Measurements from ENCODE around the gene PAPPA. TPM values are rescaled to one million over a fixed set of nuclear protein-coding genes. Genes with fewer than 3 reads are reported as not detected.

Gene PAPPA, protein sequence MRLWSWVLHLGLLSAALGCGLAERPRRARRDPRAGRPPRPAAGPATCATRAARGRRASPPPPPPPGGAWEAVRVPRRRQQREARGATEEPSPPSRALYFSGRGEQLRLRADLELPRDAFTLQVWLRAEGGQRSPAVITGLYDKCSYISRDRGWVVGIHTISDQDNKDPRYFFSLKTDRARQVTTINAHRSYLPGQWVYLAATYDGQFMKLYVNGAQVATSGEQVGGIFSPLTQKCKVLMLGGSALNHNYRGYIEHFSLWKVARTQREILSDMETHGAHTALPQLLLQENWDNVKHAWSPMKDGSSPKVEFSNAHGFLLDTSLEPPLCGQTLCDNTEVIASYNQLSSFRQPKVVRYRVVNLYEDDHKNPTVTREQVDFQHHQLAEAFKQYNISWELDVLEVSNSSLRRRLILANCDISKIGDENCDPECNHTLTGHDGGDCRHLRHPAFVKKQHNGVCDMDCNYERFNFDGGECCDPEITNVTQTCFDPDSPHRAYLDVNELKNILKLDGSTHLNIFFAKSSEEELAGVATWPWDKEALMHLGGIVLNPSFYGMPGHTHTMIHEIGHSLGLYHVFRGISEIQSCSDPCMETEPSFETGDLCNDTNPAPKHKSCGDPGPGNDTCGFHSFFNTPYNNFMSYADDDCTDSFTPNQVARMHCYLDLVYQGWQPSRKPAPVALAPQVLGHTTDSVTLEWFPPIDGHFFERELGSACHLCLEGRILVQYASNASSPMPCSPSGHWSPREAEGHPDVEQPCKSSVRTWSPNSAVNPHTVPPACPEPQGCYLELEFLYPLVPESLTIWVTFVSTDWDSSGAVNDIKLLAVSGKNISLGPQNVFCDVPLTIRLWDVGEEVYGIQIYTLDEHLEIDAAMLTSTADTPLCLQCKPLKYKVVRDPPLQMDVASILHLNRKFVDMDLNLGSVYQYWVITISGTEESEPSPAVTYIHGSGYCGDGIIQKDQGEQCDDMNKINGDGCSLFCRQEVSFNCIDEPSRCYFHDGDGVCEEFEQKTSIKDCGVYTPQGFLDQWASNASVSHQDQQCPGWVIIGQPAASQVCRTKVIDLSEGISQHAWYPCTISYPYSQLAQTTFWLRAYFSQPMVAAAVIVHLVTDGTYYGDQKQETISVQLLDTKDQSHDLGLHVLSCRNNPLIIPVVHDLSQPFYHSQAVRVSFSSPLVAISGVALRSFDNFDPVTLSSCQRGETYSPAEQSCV (N-terminal part only)
- 19.1 to 37.7 TPM (median 32.3 TPM) in 5 replicates for total RNA-seq (2022; extraction: Qiagen RNA extraction; ENCODE audit: low read depth)

DNA sequence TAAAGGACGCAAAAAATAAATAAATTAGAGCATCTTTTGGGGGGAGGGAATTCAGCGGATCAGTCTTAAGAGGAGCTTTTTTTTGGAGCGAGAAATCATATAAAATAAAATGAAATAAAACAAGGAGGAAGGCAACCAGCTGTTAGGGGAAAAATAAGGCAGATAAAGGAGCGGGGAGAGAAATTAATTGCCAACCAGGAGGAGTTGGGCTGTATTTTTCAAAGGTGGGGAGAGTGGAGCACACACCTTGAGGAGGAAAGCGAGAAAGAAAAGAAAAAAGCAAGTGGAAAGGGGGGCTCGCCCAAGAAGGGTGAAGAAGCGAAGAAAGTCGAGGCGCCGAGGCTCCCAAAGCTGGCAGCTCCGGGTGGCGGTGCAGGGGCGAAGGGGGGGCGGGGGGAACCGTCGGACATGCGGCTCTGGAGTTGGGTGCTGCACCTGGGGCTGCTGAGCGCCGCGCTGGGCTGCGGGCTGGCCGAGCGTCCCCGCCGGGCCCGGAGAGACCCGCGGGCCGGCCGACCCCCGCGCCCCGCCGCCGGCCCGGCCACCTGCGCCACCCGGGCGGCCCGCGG lies at the start of gene PAPPA:
Gene PAPPA, plus strand, starts transcription at position 27 of the 569 bp plus-strand sequence. Its CDS starts 382 bp downstream, at position 409.

